NCI-H2171 treated with DMSO at 0.1 percent for 48 hours (cell line): ENCODE data around the gene USPL1.

Source experiments
- DNase-seq: peaks from one replicate; lab custom pipeline; 2025; lab: John Stamatoyannopoulos, UW

The USPL1 gene

DNA sequence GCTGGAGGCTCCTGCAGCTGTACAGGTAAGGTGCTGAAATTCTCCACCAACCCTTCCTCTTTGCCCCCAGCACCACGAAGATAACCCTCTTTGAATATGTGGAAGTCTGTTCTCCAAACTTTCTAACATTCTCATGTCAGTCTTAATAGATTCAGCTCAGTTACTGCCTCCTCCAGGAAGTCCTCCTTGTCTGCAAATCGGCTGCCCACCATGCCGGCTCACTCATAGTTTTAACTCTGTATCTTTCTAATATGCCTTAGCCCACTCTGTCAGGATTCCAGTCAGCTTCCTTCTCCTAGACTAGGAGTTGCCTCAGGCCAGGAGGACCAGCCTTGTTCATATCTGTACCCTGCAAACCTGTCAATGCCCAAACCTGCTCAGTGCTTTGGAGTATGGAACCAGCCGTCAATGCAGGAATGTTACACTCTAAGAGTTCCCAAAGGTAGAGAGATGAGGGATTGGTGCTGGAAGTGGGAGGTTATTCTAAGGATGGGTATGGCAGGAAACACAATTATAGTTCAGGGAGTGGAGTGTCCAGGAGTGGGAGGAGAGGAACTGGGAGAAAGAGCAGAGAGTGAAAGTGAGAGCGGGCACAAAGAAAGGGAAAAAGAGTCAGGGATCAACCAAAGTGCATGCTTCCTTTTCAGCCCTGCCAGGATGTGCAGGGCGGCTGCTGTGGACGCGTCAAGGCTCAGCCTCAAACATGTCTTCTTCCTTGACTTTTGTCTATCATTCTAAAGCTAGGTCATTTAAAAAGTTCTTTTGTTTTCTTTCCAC, 79.6 kb downstream of the USPL1 start:
- no peak for DNase-seq

DNA sequence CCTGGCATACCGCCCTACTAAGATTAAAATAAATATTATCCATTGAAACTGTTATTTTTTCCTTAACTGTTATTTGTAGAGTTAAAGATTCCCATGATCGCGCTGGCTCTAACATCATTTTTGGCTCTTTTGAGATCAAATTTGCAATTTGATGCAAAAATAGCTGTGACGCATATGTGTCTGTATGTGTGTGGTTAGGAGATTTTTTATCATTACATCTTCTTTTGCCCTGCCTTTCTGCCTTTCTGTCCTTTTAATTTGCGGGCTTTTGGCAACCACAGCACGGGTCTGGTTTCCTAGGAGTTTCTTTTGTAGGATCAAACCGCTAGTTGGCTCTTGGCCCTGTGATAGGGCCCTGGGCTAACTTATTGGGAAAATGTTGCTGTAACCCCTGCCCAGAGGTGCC, 80.3 kb downstream of the USPL1 start:
- no peak for DNase-seq

- DNase-seq, result no peak
Measured at GRCh38 chr13:30698488-30699005, 80.8 kb downstream of the USPL1 start.

GRCh38 chr13:30700364-30700763, 82.6 kb downstream of the USPL1 start:
- no peak for DNase-seq

- no peak for DNase-seq
Measured at GRCh38 chr13:30702006-30702405, 84.3 kb downstream of the USPL1 start.

DNA sequence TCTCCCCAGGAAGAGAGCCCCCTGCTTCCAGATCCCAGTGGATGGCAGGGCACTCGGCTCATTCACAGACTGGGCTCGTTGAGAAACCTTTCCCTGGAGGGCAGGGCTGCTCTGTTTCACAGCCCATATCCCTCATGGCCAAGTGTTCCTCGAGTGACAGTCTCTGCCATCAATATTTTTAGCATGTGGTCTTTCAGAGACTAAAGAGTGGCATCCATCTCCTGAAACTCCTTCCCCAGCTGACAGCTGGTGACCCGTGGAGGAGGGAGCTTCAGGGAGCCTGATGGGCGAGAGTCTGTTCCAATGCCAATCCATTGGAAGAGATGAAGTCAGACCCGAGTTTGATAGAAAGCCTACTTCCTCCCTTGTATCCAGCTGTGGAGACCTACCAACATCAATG, 86.9 kb downstream of the USPL1 start:
- DNase-seq, result no peak

- DNase-seq, result no peak
Measured at GRCh38 chr13:30705680-30706079, 88.0 kb downstream of the USPL1 start.

GRCh38 chr13:30708541-30708940, 90.8 kb downstream of the USPL1 start:
- no peak for DNase-seq
